Esophagus mucosa (tissue), 1 donor: ENCODE data around the gene ADAM12. TPM values are rescaled to one million over a fixed set of nuclear protein-coding genes. Genes with fewer than 3 reads are reported as not detected.
"Not testable (repeated sequence)": the region's sequence is repeated elsewhere in the genome, so short reads cannot be mapped to it uniquely, and the experiment has no call there.

ENCODE experiments used
- ATAC-seq: fragments of 200-7000 bp; cut with Tn5 transposase; one replicate; pipeline ENCODE4 v1.9.1; 2020
- total RNA-seq: library from RNA; stranded (reverse); gene quantifications from one replicate; pipeline ENCODE4 v1.2.4, GENCODE V29; 2023
- donor health status: DM: yes; HTN: yes; CAD: no.

The ADAM12 gene
- total RNA-seq, 1 donor from 2014 or later: 0.64 TPM

- ATAC-seq: no peak
Observed at GRCh38 chr10:126374435-126374834, 13.8 kb downstream of the ADAM12 start.

DNA sequence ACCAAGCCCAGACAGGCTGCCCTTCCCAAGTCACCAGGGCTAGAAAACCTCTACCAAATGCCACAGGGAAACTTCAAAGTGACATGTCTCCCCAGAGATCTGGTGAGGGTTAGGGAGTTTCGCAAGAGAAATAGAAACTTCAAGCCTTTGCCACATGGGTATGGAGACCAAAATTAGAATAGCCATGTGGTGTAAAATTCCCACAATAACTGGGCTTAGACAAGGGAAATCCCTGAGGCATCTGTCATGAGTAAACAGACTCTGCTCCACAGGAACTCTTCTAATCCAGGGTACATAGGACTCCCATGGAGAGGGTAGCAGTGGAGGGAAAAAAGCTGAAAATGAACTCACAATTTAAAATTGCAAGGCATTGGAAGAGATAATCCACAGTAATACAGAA is 14.3 kb downstream of the ADAM12 start:
- no peak for ATAC-seq

GRCh38 chr10:126373147-126373546 is 15.1 kb downstream of the ADAM12 start:
- ATAC-seq: no peak

DNA sequence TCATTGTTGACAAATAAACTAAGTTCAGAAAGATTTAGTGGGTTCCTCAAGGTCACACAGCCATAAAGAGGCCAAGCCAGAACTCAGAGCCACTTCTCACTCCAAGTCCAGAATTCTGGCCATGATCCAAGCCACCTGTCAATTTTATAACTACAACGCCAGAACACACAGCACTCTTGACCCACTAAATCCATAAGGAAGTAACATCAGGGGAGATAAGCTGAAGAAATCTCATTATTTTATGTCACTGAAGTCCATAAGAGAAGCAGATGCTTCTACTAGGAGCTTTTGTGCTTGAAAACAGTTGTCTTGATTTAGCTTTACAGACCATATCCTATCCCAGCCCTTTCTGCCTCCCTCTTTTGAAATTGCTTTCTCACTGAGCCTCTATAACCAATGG is 15.9 kb downstream of the ADAM12 start:
- no peak for ATAC-seq

GRCh38 chr10:126369125-126369710 is 19.1 kb downstream of the ADAM12 start:
- ATAC-seq: no peak

DNA sequence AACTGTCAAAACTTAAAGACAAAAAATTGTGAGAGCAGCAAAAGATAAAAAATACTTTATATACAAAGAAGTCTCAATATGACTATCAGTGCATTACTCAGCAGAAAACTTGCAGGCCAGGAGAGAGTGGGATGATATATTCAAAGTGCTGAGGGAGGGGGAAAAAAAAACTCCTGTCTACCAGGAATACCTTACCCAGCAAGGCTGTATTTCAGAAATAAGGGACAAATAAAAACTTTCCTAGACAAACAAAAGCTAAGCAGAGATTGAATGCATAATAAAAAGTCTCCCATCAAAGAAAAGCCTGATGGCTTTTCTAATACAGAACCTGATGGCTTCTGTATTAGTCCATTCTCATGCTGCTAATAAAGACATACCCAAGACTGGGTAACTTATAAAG is 31.1 kb downstream of the ADAM12 start:
- no peak for ATAC-seq

DNA sequence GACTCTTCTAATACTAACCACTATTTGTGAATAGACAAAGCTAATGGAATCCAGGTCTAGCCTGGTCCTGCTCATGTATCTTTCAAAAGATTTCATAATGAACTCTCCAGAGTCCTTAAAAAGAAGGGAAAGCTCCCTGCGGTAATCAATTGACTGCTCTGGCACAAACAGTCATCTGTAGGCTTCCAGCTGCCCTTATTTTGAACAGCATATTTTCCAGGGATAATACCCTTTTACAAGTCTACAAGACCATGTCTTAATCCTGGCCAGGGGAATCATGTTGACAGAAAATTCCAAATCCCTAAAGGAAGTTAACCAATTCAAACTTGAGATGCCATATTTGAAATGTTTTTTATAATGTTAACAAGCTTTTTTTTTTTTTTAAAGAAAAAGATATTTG is 34.6 kb downstream of the ADAM12 start:
- no peak for ATAC-seq

- no peak for ATAC-seq
Observed at GRCh38 chr10:126352453-126352852, 35.8 kb downstream of the ADAM12 start.

DNA sequence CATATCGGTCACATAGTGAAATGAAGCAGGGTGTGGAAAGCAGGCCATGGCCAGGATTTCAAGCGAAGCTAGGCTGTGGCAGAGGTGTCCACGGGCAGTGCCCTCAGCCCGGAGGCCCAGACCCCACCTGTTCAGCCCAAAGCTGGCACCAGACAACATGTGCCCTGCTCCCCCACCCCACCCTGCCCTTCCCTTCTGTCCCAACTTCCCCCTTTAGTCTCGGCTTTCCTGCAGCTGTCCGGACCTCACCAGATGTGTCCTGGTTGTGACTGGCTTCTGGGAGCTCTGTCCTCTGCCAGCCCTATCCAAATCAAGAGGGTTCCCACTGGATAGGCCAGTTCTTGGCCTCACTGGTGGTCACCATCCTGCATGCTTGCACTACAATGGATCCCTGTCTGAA is 37.3 kb downstream of the ADAM12 start:
- no peak for ATAC-seq

DNA sequence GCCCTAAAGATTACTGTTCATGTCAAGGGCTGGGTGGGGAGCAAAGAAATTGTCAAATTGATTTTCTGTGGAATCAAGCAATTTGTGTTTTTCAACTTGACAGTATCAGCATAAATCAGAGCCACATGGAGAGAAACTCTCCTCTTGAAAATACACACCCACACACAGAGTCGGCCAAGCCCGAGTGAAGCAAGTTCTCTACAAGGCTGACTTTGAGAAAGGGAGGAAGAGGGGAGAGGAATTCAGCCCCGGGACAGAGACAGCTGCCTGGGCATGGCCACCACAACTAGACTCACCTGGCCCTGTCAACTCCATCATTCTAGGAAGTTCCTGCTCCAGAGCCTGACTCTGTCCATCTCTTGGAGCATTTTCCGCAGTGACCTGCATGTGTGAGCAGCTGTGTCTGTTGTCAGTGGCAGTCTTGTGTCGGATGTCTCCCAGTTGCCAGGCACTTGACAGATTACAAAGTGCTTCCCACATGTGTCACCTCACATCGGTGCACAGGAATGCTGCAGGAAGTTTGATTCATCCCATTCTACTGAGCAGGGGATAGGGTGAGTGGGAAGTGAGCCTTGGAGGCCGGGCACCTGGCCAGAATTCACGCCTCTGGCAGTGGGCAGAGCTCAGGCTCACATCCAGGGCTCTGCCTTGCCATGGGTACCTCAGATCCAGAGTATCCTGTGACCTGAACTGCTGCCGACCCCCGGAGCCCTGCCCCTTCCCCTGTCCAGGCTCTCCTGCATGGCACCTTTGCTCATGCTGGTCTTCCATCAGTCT is 37.9 kb downstream of the ADAM12 start:
- peak; percentile 22 for ATAC-seq

DNA sequence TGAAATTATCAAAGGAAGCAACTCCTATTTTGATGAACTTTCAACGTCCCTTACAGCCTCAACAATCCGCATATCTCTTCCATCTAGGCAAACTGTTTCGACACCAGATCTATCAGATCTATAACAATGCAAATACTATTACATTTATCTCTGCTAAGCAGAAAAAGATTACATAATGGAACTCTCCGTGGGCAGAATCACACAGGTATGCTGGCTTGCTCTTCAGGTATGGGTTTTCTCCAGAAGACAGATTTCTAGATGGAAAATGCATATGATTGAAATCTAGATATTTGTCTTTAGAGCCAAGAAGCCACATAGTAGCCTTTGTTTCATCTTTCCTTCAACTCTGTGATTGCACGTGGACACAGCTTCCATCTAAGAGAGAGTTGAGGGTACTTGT is 38.6 kb downstream of the ADAM12 start:
- ATAC-seq: no peak

DNA sequence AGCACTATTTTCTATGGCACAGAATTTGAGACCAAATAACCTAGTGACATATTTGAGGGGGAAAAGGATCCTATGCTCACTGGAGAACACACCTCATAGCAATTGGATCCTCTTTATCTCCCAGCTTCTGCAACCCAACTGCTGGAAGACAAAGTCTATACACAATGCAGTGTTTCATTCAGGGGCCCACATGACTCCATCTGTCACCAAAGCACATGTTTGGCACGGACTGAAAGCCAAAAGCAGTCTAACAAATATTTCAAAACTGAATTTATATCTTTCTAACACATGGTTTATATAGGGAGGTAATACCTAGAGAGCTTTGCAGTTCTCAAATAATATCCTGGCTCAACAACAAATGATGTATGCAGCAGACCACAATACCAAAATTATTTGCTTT is 39.2 kb downstream of the ADAM12 start:
- no peak for ATAC-seq

- ATAC-seq: not testable (repeated sequence)
Observed at GRCh38 chr10:126343496-126343895, 44.8 kb downstream of the ADAM12 start.

DNA sequence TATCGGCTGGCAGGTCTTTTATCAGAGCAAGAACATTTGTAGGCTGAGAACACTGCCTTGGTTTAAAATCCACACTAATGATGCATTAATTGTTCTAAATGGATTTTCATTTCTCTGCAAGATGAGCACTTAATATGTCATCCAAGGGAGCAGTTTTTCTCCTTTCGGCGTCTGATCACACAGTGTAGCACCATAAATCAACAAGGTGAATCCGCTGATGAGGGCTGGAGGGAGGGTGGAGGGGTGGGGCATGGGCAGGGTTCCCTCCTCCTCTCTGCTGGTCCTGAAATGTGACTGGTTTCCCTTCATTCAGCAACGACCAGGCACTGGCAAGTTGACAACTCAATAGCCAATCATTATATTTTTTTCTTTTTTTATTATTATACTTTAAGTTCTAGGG is 45.6 kb downstream of the ADAM12 start:
- ATAC-seq: no peak

- ATAC-seq: no peak
Observed at GRCh38 chr10:126341491-126341890, 46.8 kb downstream of the ADAM12 start.

- ATAC-seq: no peak
Observed at GRCh38 chr10:126337251-126337810, 50.9 kb downstream of the ADAM12 start.

- ATAC-seq: no peak
Observed at GRCh38 chr10:126336801-126337200, 51.5 kb downstream of the ADAM12 start.

DNA sequence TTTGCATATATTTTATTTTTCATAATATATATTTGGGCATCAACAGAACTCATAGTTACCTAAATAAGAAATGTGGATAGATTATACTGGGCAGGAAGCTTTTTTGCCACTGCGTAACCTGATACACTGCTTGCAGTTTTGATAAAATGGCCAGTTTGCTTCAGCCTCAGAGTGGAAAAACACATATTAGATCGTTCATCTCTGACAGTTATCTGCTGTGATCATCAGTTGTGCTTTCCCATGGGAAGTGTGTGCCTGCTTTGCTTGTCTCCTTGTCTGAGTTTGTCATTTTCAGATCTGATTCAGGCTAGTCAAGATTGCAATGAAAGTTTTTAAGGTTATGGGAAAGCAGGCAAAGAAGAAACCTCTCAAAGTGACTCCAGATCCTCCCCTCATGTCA is 54.0 kb downstream of the ADAM12 start:
- no peak for ATAC-seq

DNA sequence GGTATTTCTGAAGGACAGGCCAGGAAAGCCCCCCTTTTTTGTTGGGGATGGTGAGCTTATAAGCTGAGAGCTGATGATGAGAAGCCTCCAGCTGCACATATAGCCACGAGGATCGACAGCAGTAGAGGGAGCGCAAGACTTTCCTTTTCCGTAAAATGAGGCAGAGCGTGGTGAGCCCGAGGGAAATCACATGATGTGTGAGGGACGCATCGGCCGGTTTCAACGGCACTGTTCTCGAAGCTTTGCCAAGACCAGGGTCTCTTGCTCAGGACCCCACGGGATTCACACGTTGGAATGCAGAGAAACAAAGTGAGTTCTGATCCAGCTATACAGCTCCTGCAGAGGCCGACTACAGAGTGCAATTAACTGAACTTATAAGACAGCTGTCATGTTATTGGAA is 55.7 kb downstream of the ADAM12 start:
- ATAC-seq: no peak

DNA sequence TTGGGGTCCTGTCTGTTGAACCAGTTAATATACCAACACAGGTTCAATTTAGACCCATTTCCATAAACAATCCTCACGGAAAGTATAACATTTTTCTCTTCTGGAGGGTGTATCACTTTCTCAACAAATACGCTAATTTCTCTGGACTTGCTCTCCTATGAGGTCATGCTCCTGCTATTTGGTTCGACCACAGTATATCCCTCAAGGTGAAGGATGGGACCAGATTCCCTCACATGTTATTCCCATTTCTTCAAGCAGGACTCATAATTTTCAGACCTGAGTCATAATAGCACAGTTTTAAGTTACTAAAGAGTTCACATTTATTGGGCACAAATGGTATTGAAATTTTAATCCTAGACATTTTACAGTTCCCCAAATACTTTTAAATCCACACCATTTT is 57.2 kb downstream of the ADAM12 start:
- no peak for ATAC-seq

GRCh38 chr10:126324826-126325225 is 63.5 kb downstream of the ADAM12 start:
- ATAC-seq: no peak

- ATAC-seq: no peak
Observed at GRCh38 chr10:126321440-126321839, 66.8 kb downstream of the ADAM12 start.

DNA sequence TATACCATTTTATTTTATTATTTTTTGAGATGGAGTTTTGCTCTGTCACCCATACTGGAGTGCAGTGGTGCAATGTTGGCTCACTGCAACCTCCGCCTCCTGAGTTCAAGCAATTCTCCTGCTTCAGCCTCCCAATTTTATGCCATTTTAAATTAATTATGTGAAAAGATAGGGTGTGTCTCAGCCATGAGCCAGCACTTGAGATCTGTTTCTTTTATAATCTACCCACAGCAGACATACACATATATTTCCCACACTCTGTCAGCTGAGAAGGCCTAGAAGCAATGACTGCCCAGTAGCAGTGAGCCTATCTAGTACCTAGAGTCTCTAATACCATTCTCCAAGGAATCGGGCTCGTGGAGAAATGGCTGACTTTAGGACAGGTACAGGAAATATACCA is 70.5 kb downstream of the ADAM12 start:
- no peak for ATAC-seq

GRCh38 chr10:126315494-126316177 is 72.6 kb downstream of the ADAM12 start:
- no peak for ATAC-seq
